Left ventricle myocardium inferior (tissue), 1 donor: Measurements from ENCODE around the gene C5orf15. TPM values are rescaled to one million over a fixed set of nuclear protein-coding genes. Genes with fewer than 3 reads are reported as not detected.

Experiments
- DNase-seq: peaks from one replicate; pipeline ENCODE4 v3.0.0-alpha.2; 2020
- H3K27ac ChIP-seq: fragments of 200-600 bp; replicated peaks from 2 replicates; pipeline ENCODE4 v1.8.0; 2021
- H3K27me3 ChIP-seq: fragments of 200-600 bp; 2 replicates; pipeline ENCODE4 v1.8.0; 2021; ENCODE audit warnings: low read depth
- H3K36me3 ChIP-seq: fragments of 200-600 bp; 2 replicates; pipeline ENCODE4 v1.8.0; 2021
- H3K4me1 ChIP-seq: fragments of 200-600 bp; 2 replicates; pipeline ENCODE4 v1.8.0; 2021
- H3K4me3 ChIP-seq: fragments of 200-600 bp; 2 replicates; pipeline ENCODE4 v1.8.0; 2021; ENCODE audit warnings: mild to moderate bottlenecking, moderate library complexity
- H3K9me3 ChIP-seq: fragments of 200-600 bp; replicated peaks from 2 replicates; pipeline ENCODE4 v1.8.0; 2021
- CTCF ChIP-seq: fragments of 200-600 bp; IDR thresholded peaks from 2 replicates; pipeline ENCODE4 v1.8.0; 2021; ENCODE audit warnings: antibody characterized with exemption, mild to moderate bottlenecking, borderline replicate concordance
- intact Hi-C: fragments of 100-400 bp; cut with micrococcal nuclease; formaldehyde crosslinking; loops from one replicate; pipeline ENCODE4 v1.11.0; 2022
- total RNA-seq: library from RNA; stranded (reverse); fragmentation: NEBNext Ultra II Directional; extraction: Animal tissue kit (Norgen Biotek cat#: 25700); gene quantifications from one replicate; pipeline ENCODE4 v1.2.1, GENCODE V29; 2021
- donor health status: DM: no; HTN: yes; CAD: no; lungs with severe emphysema.

The C5orf15 gene
- total RNA-seq, 1 donor from 2014 or later: 34.4 TPM

- H3K4me3 ChIP-seq: peak within 1 kb of the TSS; percentile 93
- H3K9me3 ChIP-seq: no peaks in the 10 kb centered on the region
- H3K27ac ChIP-seq: peak within 1 kb of the TSS; percentile 100
- peak; percentile 84 for DNase-seq
- peaks cover 64% of the 10 kb centered on the region for H3K4me1 ChIP-seq
- peaks cover 7% of the 10 kb centered on the region for H3K36me3 ChIP-seq
- intact Hi-C loops: no loop called here
- no peaks in the 10 kb centered on the region for H3K27me3 ChIP-seq
- TF ChIP-seq CTCF: no peak
Measured at GRCh38 chr5:134004626-134005416, 36.4 kb upstream of the C5orf15 start, which contains the start of gene VDAC1. Gene VDAC1 (minus strand): TSS chr5:134004975. CDS start chr5:133993012, 11,963 bp downstream.

DNA sequence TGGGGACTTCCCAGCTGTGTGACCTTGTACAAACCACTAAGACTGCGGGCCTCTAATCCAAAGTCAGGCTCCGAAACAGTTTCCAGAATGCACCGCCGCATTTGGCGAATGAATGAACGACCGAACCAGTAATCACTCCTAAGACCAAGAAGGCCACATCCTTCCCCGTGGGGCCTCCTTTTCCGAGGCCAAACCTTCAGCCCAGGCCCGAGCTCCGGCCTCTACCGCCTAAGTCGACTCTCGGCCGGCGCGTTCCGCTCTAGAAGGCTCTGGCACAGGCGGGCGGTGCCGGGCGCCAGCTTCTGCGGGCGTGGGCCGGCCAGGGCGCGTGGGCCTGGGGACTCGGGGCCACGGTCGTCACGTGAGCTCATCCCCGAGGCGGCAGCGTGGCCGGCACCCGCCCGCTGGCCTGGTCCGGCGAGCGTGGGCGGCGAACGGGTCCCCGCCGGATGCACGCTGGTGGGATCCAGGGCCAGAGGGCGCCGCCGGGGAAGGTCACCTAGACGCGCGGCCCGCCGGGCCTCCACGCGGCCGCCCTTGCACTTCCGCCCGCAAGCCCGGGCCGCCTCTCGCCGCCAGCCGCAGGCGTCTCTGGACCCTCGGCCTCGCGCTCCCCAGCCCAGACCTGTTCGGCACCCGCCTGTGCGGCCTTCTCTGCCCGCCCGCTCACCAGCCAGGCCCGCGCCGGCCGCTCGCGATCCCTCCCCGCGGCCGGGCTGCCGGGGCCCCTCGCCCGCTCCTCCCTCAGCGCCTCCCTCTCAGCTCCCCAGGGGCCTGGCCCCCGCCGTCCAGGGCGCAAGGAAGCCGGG is 35.6 kb upstream of the C5orf15 start:
- Histone ChIP-seq H3K4me1 (peaks cover 72% of the 10 kb centered on the region), H3K4me3 (peak overlapping the region; percentile 93), H3K9me3 (no peaks in the 10 kb centered on the region), H3K27me3 (no peaks in the 10 kb centered on the region), H3K27ac (peak overlapping the region; percentile 100), H3K36me3 (peaks cover 7% of the 10 kb centered on the region)
- DNase-seq: peak; percentile 69
- no peak for TF ChIP-seq CTCF
- intact Hi-C loops: no loop called here

- H3K36me3 ChIP-seq: peaks cover 7% of the 10 kb centered on the region
- TF ChIP-seq CTCF: no peak
- no peaks in the 10 kb centered on the region for H3K9me3 ChIP-seq
- peaks cover 79% of the 10 kb centered on the region for H3K4me1 ChIP-seq
- intact Hi-C loops: no loop called here
- peak overlapping the region; percentile 100 for H3K27ac ChIP-seq
- peak overlapping the region; percentile 93 for H3K4me3 ChIP-seq
- no peak for DNase-seq
- H3K27me3 ChIP-seq: no peaks in the 10 kb centered on the region
Measured at GRCh38 chr5:134003064-134003816, 34.8 kb upstream of the C5orf15 start.

- intact Hi-C loops: no loop called here
- peak overlapping the region; percentile 100 for H3K27ac ChIP-seq
- peaks cover 90% of the 10 kb centered on the region for H3K4me1 ChIP-seq
- H3K36me3 ChIP-seq: peaks cover 7% of the 10 kb centered on the region
- H3K9me3 ChIP-seq: no peaks in the 10 kb centered on the region
- DNase-seq: no peak
- TF ChIP-seq CTCF: no peak
- no peaks in the 10 kb centered on the region for H3K27me3 ChIP-seq
- H3K4me3 ChIP-seq: peak overlapping the region; percentile 93
Measured at GRCh38 chr5:134001938-134002731, 33.7 kb upstream of the C5orf15 start.
